Measurements from ENCODE around the gene MC4R. TPM values are rescaled to one million over a fixed set of nuclear protein-coding genes. Genes with fewer than 3 reads are reported as not detected.

The MC4R gene
- total RNA-seq, 2 experiments from 2014 or later = not detected

DNA sequence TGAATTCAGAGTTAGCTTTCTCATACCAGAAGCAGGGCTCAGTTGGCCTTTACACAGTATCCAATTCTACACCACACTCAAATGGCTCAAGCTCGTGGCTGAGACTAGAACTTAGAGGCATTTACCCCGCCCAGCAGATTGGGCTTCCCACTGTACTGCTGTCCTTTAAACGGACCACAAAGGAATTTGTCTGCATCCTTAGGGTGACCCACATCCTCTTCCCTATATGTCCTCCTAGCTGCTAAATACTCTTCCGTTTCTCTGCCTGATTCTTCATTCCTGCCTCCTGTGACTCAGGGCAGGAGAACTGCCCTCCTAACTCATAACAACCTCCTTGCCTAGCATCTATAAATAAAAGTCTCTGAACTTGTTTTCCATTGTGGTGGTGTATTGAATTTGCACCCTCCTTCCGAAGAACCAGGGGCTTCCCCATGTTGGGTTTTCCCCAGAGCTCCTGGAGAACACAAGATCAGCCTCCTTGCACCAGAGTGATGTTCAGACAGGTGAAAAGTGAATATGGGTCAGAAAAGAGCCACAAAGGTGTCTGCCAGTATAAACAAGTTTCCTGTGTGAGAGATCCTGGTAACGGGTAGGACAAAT is 32.0 kb upstream of the MC4R start:
- ChIA-PET POLR2A (no interaction called here), CTCF (no interaction called here)
- no peaks in the 10 kb centered on the region for H3K4me1 ChIP-seq (ENCODE audit: insufficient read depth, low read length)
- no peak for TF ChIP-seq CTCF (IDR thresholded peaks at IDR 0.05)
- Mint-ChIP-seq H3K4me1 (ENCODE audit: low read depth) (no peaks in the 10 kb centered on the region), H3K9me3 (no peaks in the 10 kb centered on the region), H3K27me3 (no peaks in the 10 kb centered on the region), H3K36me3 (ENCODE audit: low read depth) (no peaks in the 10 kb centered on the region), H3K4me3 (no peak overlapping the region), H3K27ac (no peak overlapping the region)
- H3K9me3 ChIP-seq (ENCODE audit: control insufficient read depth in 1 of 2, insufficient read depth in 1 of 2, low read length in 2 of 2) = no peaks in the 10 kb centered on the region
- DNase-seq (no peak), ATAC-seq (ENCODE audit: poor library complexity) (no peak)
- no peaks in the 10 kb centered on the region for H3K27me3 ChIP-seq (ENCODE audit: control insufficient read depth in 1 of 2, insufficient read depth in 2 of 2, low read length in 2 of 2)
- H3K4me3 ChIP-seq (ENCODE audit: low read length) = no peak overlapping the region
- H3K36me3 ChIP-seq (ENCODE audit: insufficient read depth, low read length) = no peaks in the 10 kb centered on the region
- no peak overlapping the region for H3K27ac ChIP-seq (ENCODE audit: low read depth in 1 of 2, low read length in 2 of 2)
- intact Hi-C loops (cut with DNase I, micrococcal nuclease) = no loop called here

GRCh38 chr18:60401346-60401745 is 28.8 kb upstream of the MC4R start:
- Mint-ChIP-seq H3K9me3 (no peaks in the 10 kb centered on the region), H3K27ac (no peak overlapping the region), H3K36me3 (ENCODE audit: low read depth) (no peaks in the 10 kb centered on the region), H3K27me3 (no peaks in the 10 kb centered on the region), H3K4me3 (no peak overlapping the region), H3K4me1 (ENCODE audit: low read depth) (no peaks in the 10 kb centered on the region)
- no peaks in the 10 kb centered on the region for H3K27me3 ChIP-seq (ENCODE audit: control insufficient read depth in 1 of 2, insufficient read depth in 2 of 2, low read length in 2 of 2)
- H3K4me3 ChIP-seq (ENCODE audit: low read length) = no peak overlapping the region
- TF ChIP-seq CTCF (IDR thresholded peaks at IDR 0.05) = no peak
- CTCF ChIA-PET = no interaction called here
- DNase-seq = no peak
- intact Hi-C loops (cut with DNase I, micrococcal nuclease) = no loop called here
- no peak for ATAC-seq (ENCODE audit: poor library complexity)
- H3K4me1 ChIP-seq (ENCODE audit: insufficient read depth, low read length) = no peaks in the 10 kb centered on the region
- H3K27ac ChIP-seq (ENCODE audit: low read depth in 1 of 2, low read length in 2 of 2) = no peak overlapping the region
- no peaks in the 10 kb centered on the region for H3K36me3 ChIP-seq (ENCODE audit: insufficient read depth, low read length)
- POLR2A ChIA-PET = no interaction called here
- no peaks in the 10 kb centered on the region for H3K9me3 ChIP-seq (ENCODE audit: control insufficient read depth in 1 of 2, insufficient read depth in 1 of 2, low read length in 2 of 2)

DNA sequence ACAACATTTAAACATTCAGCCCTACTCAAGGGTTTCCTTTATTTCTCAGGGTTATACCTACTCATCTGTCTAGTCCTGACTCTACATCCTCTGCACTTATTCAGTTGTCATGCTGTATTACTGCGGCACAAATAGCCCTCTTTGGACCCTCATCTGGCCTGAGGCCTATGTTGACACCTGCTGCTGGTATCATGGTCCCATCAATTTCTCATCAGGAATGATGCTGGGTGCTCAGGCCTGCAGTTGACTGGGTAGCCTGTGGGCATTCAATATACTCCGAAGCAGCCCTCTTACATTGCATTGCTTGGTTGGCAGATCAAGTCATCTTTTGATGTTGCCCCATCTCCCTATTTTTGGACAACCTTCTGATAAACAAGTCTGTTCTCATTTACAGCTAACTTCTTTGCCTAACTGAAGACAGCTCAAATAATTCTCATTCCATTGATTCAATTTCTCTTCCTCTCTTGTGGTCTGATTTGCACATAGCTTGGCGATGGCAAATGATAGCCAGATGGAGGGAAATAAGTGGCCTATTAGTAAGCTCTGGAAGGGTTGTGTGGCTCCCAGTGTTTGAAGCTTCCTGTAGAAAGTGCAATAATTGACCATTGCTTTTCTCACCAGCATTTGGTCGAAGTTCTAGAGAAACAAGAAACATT is 19.1 kb upstream of the MC4R start:
- DNase-seq (no peak), ATAC-seq (ENCODE audit: poor library complexity) (no peak)
- no peak overlapping the region for H3K27ac Mint-ChIP-seq
- H3K4me3 Mint-ChIP-seq = no peak overlapping the region
- Histone ChIP-seq H3K9me3 (ENCODE audit: control insufficient read depth in 1 of 2, insufficient read depth in 1 of 2, low read length in 2 of 2) (no peaks in the 10 kb centered on the region), H3K36me3 (ENCODE audit: insufficient read depth, low read length) (no peaks in the 10 kb centered on the region), H3K4me3 (ENCODE audit: low read length) (no peak overlapping the region), H3K4me1 (ENCODE audit: insufficient read depth, low read length) (no peaks in the 10 kb centered on the region), H3K27me3 (ENCODE audit: control insufficient read depth in 1 of 2, insufficient read depth in 2 of 2, low read length in 2 of 2) (no peaks in the 10 kb centered on the region), H3K27ac (ENCODE audit: low read depth in 1 of 2, low read length in 2 of 2) (no peak overlapping the region)
- intact Hi-C loops (cut with DNase I, micrococcal nuclease) = no loop called here
- no peaks in the 10 kb centered on the region for H3K9me3 Mint-ChIP-seq
- TF ChIP-seq CTCF (IDR thresholded peaks at IDR 0.05) = no peak
- H3K36me3 Mint-ChIP-seq (ENCODE audit: low read depth) = no peaks in the 10 kb centered on the region
- CTCF ChIA-PET = no interaction called here
- H3K4me1 Mint-ChIP-seq (ENCODE audit: low read depth) = no peaks in the 10 kb centered on the region
- POLR2A ChIA-PET = no interaction called here
- H3K27me3 Mint-ChIP-seq = no peaks in the 10 kb centered on the region

Data from CD4-positive, alpha-beta T cell (primary cell).